DND-41 (cell line): ENCODE results near the gene KAZALD1.

Experiments used
- EZH2 ChIP-seq: IDR thresholded peaks from 3 replicates; pipeline ENCODE4 v1.6.1; 2012; ENCODE audit warnings: borderline replicate concordance, low read depth, mild to moderate bottlenecking, moderate library complexity, low read length, inconsistent platforms; ENCODE audit not compliant: severe bottlenecking
- TF ChIP-seq, protein P1 (sequence below): IDR thresholded peaks from 2 replicates; pipeline ENCODE4 v1.5.1; 2012; ENCODE audit warnings: borderline replicate concordance, low read length, moderate library complexity, mild to moderate bottlenecking; ENCODE audit not compliant: poor library complexity, severe bottlenecking; ENCODE audit errors: extremely low read depth

DNA sequence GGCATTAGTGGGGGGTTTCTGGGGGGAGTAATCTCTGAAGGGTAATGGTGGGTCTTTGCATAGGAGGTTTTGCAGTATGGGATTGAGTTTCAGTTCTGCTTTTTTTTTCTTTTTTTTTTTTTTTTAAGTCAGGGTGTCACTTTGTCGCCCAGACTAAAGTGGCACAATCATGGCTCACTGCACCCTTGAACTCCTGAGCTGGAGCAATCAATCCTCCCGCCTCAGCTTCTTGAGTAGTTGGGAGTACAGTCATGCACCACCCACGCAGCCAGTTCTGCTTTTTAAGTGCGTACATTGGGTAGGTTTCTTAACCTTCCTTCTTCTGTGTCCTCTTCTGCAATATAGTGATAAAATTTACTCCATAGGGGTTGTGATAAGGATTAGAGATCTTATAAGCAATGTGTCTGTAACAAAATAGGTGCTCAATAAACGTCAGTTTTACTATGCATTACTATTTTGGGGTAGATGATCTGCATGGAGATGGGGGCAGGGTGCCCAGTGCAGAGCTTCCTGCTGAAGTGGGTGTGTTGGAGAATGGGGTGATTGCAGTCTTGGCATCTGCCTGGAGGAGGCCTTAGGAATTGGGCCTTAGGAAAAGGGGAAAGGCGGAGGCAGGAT is 9.6 kb downstream of the KAZALD1 start:
- TF ChIP-seq, protein P1, sequence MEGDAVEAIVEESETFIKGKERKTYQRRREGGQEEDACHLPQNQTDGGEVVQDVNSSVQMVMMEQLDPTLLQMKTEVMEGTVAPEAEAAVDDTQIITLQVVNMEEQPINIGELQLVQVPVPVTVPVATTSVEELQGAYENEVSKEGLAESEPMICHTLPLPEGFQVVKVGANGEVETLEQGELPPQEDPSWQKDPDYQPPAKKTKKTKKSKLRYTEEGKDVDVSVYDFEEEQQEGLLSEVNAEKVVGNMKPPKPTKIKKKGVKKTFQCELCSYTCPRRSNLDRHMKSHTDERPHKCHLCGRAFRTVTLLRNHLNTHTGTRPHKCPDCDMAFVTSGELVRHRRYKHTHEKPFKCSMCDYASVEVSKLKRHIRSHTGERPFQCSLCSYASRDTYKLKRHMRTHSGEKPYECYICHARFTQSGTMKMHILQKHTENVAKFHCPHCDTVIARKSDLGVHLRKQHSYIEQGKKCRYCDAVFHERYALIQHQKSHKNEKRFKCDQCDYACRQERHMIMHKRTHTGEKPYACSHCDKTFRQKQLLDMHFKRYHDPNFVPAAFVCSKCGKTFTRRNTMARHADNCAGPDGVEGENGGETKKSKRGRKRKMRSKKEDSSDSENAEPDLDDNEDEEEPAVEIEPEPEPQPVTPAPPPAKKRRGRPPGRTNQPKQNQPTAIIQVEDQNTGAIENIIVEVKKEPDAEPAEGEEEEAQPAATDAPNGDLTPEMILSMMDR: no peak
- no peak for TF ChIP-seq EZH2
